Stomach (tissue), 4 donors: ENCODE data around the gene GPS1.

Experiments used
- CTCF ChIP-seq, 7 experiments: fragments of 450-650 bp in 4 of 7; fragments of 200-600 bp in 3 of 7; sonication (generic) in 3 of 7; IDR thresholded peaks; one replicate each; pipeline ENCODE4 v1.5.1; 2016 to 2019; ENCODE audit warnings: antibody characterized with exemption in 7 of 7, control low read depth in 2 of 7, mild to moderate bottlenecking in 1 of 7
- EP300 ChIP-seq: sonication (generic); formaldehyde crosslinking; IDR thresholded peaks from one replicate; pipeline ENCODE4 v1.6.1; 2017; ENCODE audit warnings: antibody characterized with exemption
- POLR2A ChIP-seq, 4 donors: fragments of 450-650 bp; IDR thresholded peaks; one replicate each; pipeline ENCODE4 v1.6.1; 2016; ENCODE audit warnings: antibody characterized with exemption in 4 of 4, control low read depth in 2 of 4, mild to moderate bottlenecking in 1 of 4, moderate library complexity in 1 of 4

GRCh38 chr17:82060001-82060380, 8.3 kb downstream of the GPS1 start:
- no peak for TF ChIP-seq CTCF (IDR thresholded peaks at IDR 0.05)
- no peak for TF ChIP-seq EP300
- TF ChIP-seq POLR2A (IDR thresholded peaks at IDR 0.05) = no peak
